Panc1 (cell line): ENCODE results near the gene TMEM87B. TPM values are rescaled to one million over a fixed set of nuclear protein-coding genes. Genes with fewer than 3 reads are reported as not detected.

Experiments
- ATAC-seq: fragments of 200-7000 bp; cut with Tn5 transposase; 2 replicates; pipeline ENCODE4 v1.9.1; 2020; ENCODE audit warnings: mild to moderate bottlenecking, moderate library complexity
- BruUV-seq: library from RNA; stranded (reverse); fragments of 400-500 nt; replicated peaks from 2 replicates; lab custom pipeline; 2021; lab: Mats Ljungman, UMichigan
- CTCF ChIA-PET: fragments of 300-600 bp; sonication (Branson Sonifier 250); formaldehyde crosslinking; loops from one replicate; lab custom pipeline; 2022; ENCODE audit warnings: antibody characterized with exemption; lab: Charles Lee
- POLR2A ChIA-PET: fragments of 300-600 bp; sonication (Branson Sonifier 250); formaldehyde crosslinking; loops from one replicate; lab custom pipeline; 2022; ENCODE audit warnings: antibody characterized with exemption; lab: Charles Lee
- DNase-seq: peaks from one replicate; pipeline ENCODE4 v3.0.0-alpha.2; 2010; ENCODE audit warnings: low read depth, low spot score
- H3K27ac ChIP-seq: 2 replicates; pipeline ENCODE4 v1.5.1; 2011; ENCODE audit warnings: mild to moderate bottlenecking, low read length, inconsistent platforms
- H3K27me3 ChIP-seq: fragments of 200-500 bp; sonication (Bioruptor generic); 2 replicates; pipeline ENCODE4 v1.6.0; 2014; ENCODE audit warnings: low read length, inconsistent platforms; ENCODE audit not compliant: control insufficient read depth, insufficient read depth
- H3K36me3 ChIP-seq: fragments of 200-500 bp; sonication (Bioruptor generic); 2 replicates; pipeline ENCODE4 v1.5.1; 2014; ENCODE audit warnings: inconsistent platforms, mild to moderate bottlenecking, low read length, moderate library complexity; ENCODE audit not compliant: control insufficient read depth, insufficient read depth
- H3K4me1 ChIP-seq: 2 replicates; pipeline ENCODE4 v1.5.1; 2011; ENCODE audit warnings: inconsistent platforms, mild to moderate bottlenecking, low read length, moderate library complexity; ENCODE audit not compliant: control insufficient read depth, insufficient read depth
- H3K4me3 ChIP-seq, 2 experiments: 2 replicates each; pipeline ENCODE4 v1.5.1; 2011 to 2012; ENCODE audit warnings: low read depth in 2 of 2, low read length in 2 of 2, mild to moderate bottlenecking in 2 of 2, inconsistent platforms in 1 of 2, moderate library complexity in 1 of 2
- H3K9me3 ChIP-seq: fragments of 200-500 bp; sonication (Bioruptor generic); 2 replicates; pipeline ENCODE4 v1.5.1; 2014; ENCODE audit warnings: low read depth, mild to moderate bottlenecking, inconsistent platforms, low read length, moderate library complexity; ENCODE audit not compliant: control insufficient read depth, insufficient read depth
- CTCF ChIP-seq: fragments of 450-650 bp; IDR thresholded peaks from 2 replicates; pipeline ENCODE4 v1.5.1; 2017; ENCODE audit warnings: mild to moderate bottlenecking
- POLR2AphosphoS5 ChIP-seq: IDR thresholded peaks from 2 replicates; pipeline ENCODE4 v1.6.1; 2012; ENCODE audit warnings: mild to moderate bottlenecking, low read depth, low read length, moderate library complexity
- REST ChIP-seq, 2 experiments: IDR thresholded peaks; 2 replicates each; pipeline ENCODE4 v1.6.1; 2011 to 2012; ENCODE audit warnings: low read depth in 2 of 2, control low read depth in 1 of 2, low read length in 1 of 2, mild to moderate bottlenecking in 1 of 2, moderate library complexity in 1 of 2; ENCODE audit not compliant: insufficient read depth in 1 of 2
- SIN3A ChIP-seq: IDR thresholded peaks from 2 replicates; pipeline ENCODE4 v1.6.1; 2012; ENCODE audit warnings: low read depth, mild to moderate bottlenecking, low read length, moderate library complexity, borderline replicate concordance; ENCODE audit not compliant: insufficient read depth
- TCF7L2 ChIP-seq: IDR thresholded peaks from 2 replicates; pipeline ENCODE4 v1.6.1; 2011; ENCODE audit warnings: mild to moderate bottlenecking, low read depth, low read length, inconsistent platforms
- in situ Hi-C: cut with HindIII; loops from 2 replicates; pipeline ENCODE4 v1.10.0; 2016; ENCODE audit warnings: low sequenced_read_pairs, low pct_unique_long_range_greater_than_20kb
- intact Hi-C: fragments of 100-400 bp; cut with micrococcal nuclease; formaldehyde crosslinking; loops from one replicate; pipeline ENCODE4 v1.10.0; 2022; ENCODE audit not compliant: unreplicated experiment
- total RNA-seq: library from RNA; stranded (reverse); gene quantifications from one replicate; pipeline ENCODE4 v1.2.1, GENCODE V29; 2021; ENCODE audit not compliant: unreplicated experiment

Gene TMEM87B
- total RNA-seq, 1 experiment from 2014 or later = 22.8 TPM

GRCh38 chr2:112020561-112020960, 34.5 kb upstream of the TMEM87B start:
- DNase-seq (no peak), ATAC-seq (no peak)
- Histone ChIP-seq H3K36me3 (no peaks in the 10 kb centered on the region; the same call in 1 of the 2 replicates), H3K4me3 (no peak overlapping the region), H3K9me3 (no peaks in the 10 kb centered on the region), H3K4me1 (no peaks in the 10 kb centered on the region), H3K27ac (no peak overlapping the region), H3K27me3 (no peaks in the 10 kb centered on the region)
- intact Hi-C loops = no loop called here
- BruUV-seq = no TSS peak
- in situ Hi-C loops = no loop called here
- ChIA-PET POLR2A (interaction anchor here (0.6 kb wide), 1 partner anchor 16 kb away, joined by 5 read pairs; no protein-coding TSS in a partner anchor), CTCF (interaction anchor here (0.5 to 0.7 kb wide), 3 partner anchors 34 to 121 kb away, joined by 3 to 4 read pairs (median 3); no protein-coding TSS in a partner anchor)
- TF ChIP-seq SIN3A (no peak), POLR2AphosphoS5 (no peak), TCF7L2 (no peak), CTCF (no peak), REST (IDR thresholded peaks at IDR 0.05; ENCODE audit: insufficient read depth in 1 of 2, low read depth in 2 of 2, low read length in 1 of 2) (no peak)

GRCh38 chr2:112021290-112021689, 33.8 kb upstream of the TMEM87B start:
- ATAC-seq = no peak
- no TSS peak for BruUV-seq
- in situ Hi-C loops = no loop called here
- Histone ChIP-seq H3K36me3 (no peaks in the 10 kb centered on the region; the same call in 1 of the 2 replicates), H3K27me3 (no peaks in the 10 kb centered on the region), H3K4me1 (no peaks in the 10 kb centered on the region), H3K27ac (no peak overlapping the region), H3K9me3 (no peaks in the 10 kb centered on the region), H3K4me3 (no peak overlapping the region)
- DNase-seq = no peak
- intact Hi-C loops = no loop called here
- POLR2A ChIA-PET = no interaction called here
- CTCF ChIA-PET = interaction anchor here (0.7 kb wide), 1 partner anchor 102 kb away, joined by 3 read pairs; no protein-coding TSS in a partner anchor
- no peak for TF ChIP-seq SIN3A

- no peak for TF ChIP-seq REST (IDR thresholded peaks at IDR 0.05; ENCODE audit: insufficient read depth in 1 of 2, low read depth in 2 of 2, low read length in 1 of 2)
- no peak for TF ChIP-seq CTCF
- no peak for TF ChIP-seq TCF7L2
- no peak for TF ChIP-seq POLR2AphosphoS5
- no peak for TF ChIP-seq SIN3A
- in situ Hi-C loops = no loop called here
- no peaks in the 10 kb centered on the region; the same call in 1 of the 2 replicates for H3K36me3 ChIP-seq
- ATAC-seq = no peak
- no peaks in the 10 kb centered on the region for H3K9me3 ChIP-seq
- CTCF ChIA-PET = no interaction called here
- no peaks in the 10 kb centered on the region for H3K27me3 ChIP-seq
- no peaks in the 10 kb centered on the region for H3K4me1 ChIP-seq
- no peak for DNase-seq
- POLR2A ChIA-PET = no interaction called here
- no peak overlapping the region for H3K27ac ChIP-seq
- H3K4me3 ChIP-seq = no peak overlapping the region
- no TSS peak for BruUV-seq
- intact Hi-C loops = no loop called here
These were observed 33.3 kb upstream of the TMEM87B start for GRCh38 chr2:112021781-112022231.
